ENCODE results near the gene NRSN1. TPM values are rescaled to one million over a fixed set of nuclear protein-coding genes. Genes with fewer than 3 reads are reported as not detected.

NRSN1 gene
- total and polyA plus RNA-seq, 2 donors (not counting 1 experiment from before 2014, with no cell fraction given): not detected

DNA sequence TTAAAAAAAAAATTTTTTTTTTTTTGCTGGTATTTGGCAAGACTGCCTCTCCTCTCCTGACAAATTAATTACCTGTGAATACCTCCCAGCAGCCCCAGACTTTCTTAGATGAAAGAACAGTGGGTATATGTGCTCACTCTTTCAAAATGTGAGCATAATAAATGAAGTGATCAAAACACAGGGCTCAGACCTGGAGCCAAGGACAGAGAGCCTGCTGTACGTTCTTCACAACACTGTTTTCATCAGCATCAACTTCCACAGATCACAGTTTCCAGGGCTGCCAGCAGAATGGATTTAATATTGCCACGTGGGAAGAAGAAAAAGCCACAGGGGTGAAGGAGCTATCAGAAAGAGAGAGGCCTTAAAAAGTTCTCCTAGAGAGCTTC, 25.3 kb upstream of the NRSN1 start:
- Histone ChIP-seq H3K27me3 (ENCODE audit: control insufficient read depth, insufficient read depth, low read length) (no peaks in the 10 kb centered on the region), H3K9ac (ENCODE audit: insufficient read depth, low read length) (no peak overlapping the region), H3K27ac (ENCODE audit: insufficient read depth, low read length) (no peak overlapping the region), H3K79me2 (ENCODE audit: control insufficient read depth, insufficient read depth, low read length) (no peaks in the 10 kb centered on the region), H3K36me3 (ENCODE audit: control insufficient read depth, insufficient read depth, low read length) (no peaks in the 10 kb centered on the region), H4K20me1 (ENCODE audit: control insufficient read depth, extremely low read depth, insufficient read depth, low read length) (no peaks in the 10 kb centered on the region), H3K9me3 (ENCODE audit: control insufficient read depth, insufficient read depth, low read depth, low read length) (no peaks in the 10 kb centered on the region), H3K4me2 (ENCODE audit: extremely low read depth, insufficient read depth, low read length) (no peak overlapping the region), H3K4me1 (ENCODE audit: control insufficient read depth, extremely low read depth, insufficient read depth, low read length) (no peaks in the 10 kb centered on the region), H2AFZ (ENCODE audit: low read length) (no peak overlapping the region), H3K4me3 (replicated peaks in 1 of 4; ENCODE audit: control extremely low read depth in 1 of 4, insufficient read depth in 1 of 4, low read depth in 3 of 4, low read length in 4 of 4) (no peak overlapping the region)
- no peak for DNase-seq (ENCODE audit: low read depth in 2 of 2)
- TF ChIP-seq CTCF (conservative IDR thresholded peaks at IDR 0.05 in 1 of 2, IDR thresholded peaks at IDR 0.05 in 1 of 2; ENCODE audit: low read depth in 1 of 2, low read length in 2 of 2) (no peak), EZH2 (IDR thresholded peaks at IDR 0.05; ENCODE audit: low read length, missing control alignments) (no peak)

GRCh38 chr6:24105191-24105590, 20.8 kb upstream of the NRSN1 start:
- no peak for DNase-seq (ENCODE audit: low read depth in 2 of 2)
- Histone ChIP-seq H3K9me3 (ENCODE audit: control insufficient read depth, insufficient read depth, low read depth, low read length) (no peaks in the 10 kb centered on the region), H3K27me3 (ENCODE audit: control insufficient read depth, insufficient read depth, low read length) (no peaks in the 10 kb centered on the region), H3K4me1 (ENCODE audit: control insufficient read depth, extremely low read depth, insufficient read depth, low read length) (no peaks in the 10 kb centered on the region), H3K27ac (ENCODE audit: insufficient read depth, low read length) (no peak overlapping the region), H3K79me2 (ENCODE audit: control insufficient read depth, insufficient read depth, low read length) (no peaks in the 10 kb centered on the region), H2AFZ (ENCODE audit: low read length) (no peak overlapping the region), H3K9ac (ENCODE audit: insufficient read depth, low read length) (no peak overlapping the region), H3K36me3 (ENCODE audit: control insufficient read depth, insufficient read depth, low read length) (no peaks in the 10 kb centered on the region), H3K4me2 (ENCODE audit: extremely low read depth, insufficient read depth, low read length) (no peak overlapping the region), H4K20me1 (ENCODE audit: control insufficient read depth, extremely low read depth, insufficient read depth, low read length) (no peaks in the 10 kb centered on the region), H3K4me3 (replicated peaks in 1 of 4; ENCODE audit: control extremely low read depth in 1 of 4, insufficient read depth in 1 of 4, low read depth in 3 of 4, low read length in 4 of 4) (no peak overlapping the region)
- TF ChIP-seq CTCF (conservative IDR thresholded peaks at IDR 0.05 in 1 of 2, IDR thresholded peaks at IDR 0.05 in 1 of 2; ENCODE audit: low read depth in 1 of 2, low read length in 2 of 2) (no peak), EZH2 (IDR thresholded peaks at IDR 0.05; ENCODE audit: low read length, missing control alignments) (no peak)

DNA sequence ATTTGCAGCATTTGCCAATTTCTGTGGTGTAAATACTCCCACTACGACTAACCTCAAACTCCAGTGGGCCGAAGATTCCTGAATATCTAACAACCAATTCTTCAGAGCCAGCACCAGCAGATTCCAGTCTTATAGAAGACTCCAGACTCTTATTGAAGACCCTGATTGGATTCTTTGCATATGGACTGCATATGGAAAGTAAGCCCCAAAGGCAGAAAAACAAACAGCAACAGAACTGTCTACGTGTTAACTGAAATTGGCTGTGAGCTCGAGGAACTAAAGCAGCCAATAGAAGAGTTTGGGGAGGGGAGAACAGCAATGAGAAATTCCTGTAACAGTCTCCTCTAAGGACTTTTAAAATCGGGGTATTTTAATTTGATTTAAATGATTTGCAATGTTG, 19.7 kb upstream of the NRSN1 start:
- no peak overlapping the region for H2AFZ ChIP-seq (ENCODE audit: low read length)
- no peaks in the 10 kb centered on the region for H3K4me1 ChIP-seq (ENCODE audit: control insufficient read depth, extremely low read depth, insufficient read depth, low read length)
- DNase-seq (ENCODE audit: low read depth in 2 of 2): no peak
- H3K79me2 ChIP-seq (ENCODE audit: control insufficient read depth, insufficient read depth, low read length): no peaks in the 10 kb centered on the region
- TF ChIP-seq EZH2 (IDR thresholded peaks at IDR 0.05; ENCODE audit: low read length, missing control alignments) (no peak), CTCF (conservative IDR thresholded peaks at IDR 0.05 in 1 of 2, IDR thresholded peaks at IDR 0.05 in 1 of 2; ENCODE audit: low read depth in 1 of 2, low read length in 2 of 2) (no peak)
- H3K9me3 ChIP-seq (ENCODE audit: control insufficient read depth, insufficient read depth, low read depth, low read length): no peaks in the 10 kb centered on the region
- H3K9ac ChIP-seq (ENCODE audit: insufficient read depth, low read length): no peak overlapping the region
- H3K36me3 ChIP-seq (ENCODE audit: control insufficient read depth, insufficient read depth, low read length): no peaks in the 10 kb centered on the region
- H3K27me3 ChIP-seq (ENCODE audit: control insufficient read depth, insufficient read depth, low read length): no peaks in the 10 kb centered on the region
- no peaks in the 10 kb centered on the region for H4K20me1 ChIP-seq (ENCODE audit: control insufficient read depth, extremely low read depth, insufficient read depth, low read length)
- no peak overlapping the region for H3K4me2 ChIP-seq (ENCODE audit: extremely low read depth, insufficient read depth, low read length)
- H3K27ac ChIP-seq (ENCODE audit: insufficient read depth, low read length): no peak overlapping the region
- H3K4me3 ChIP-seq (replicated peaks in 1 of 4; ENCODE audit: control extremely low read depth in 1 of 4, insufficient read depth in 1 of 4, low read depth in 3 of 4, low read length in 4 of 4): no peak overlapping the region
